AG20443 (cell line): Measurements from ENCODE around the gene OLFM1.

Experiments
- DNase-seq: peaks from one replicate; pipeline ENCODE4 v3.0.0; 2012; ENCODE audit warnings: low spot score, mixed read lengths

The OLFM1 gene

GRCh38 chr9:135090081-135090480, 2.6 kb downstream of the OLFM1 start:
- no peak for DNase-seq

- no peak for DNase-seq
These were observed 3.1 kb downstream of the OLFM1 start for GRCh38 chr9:135090547-135090946.

GRCh38 chr9:135091545-135091944, 4.1 kb downstream of the OLFM1 start:
- no peak for DNase-seq

GRCh38 chr9:135093111-135093510, 5.6 kb downstream of the OLFM1 start:
- no peak for DNase-seq

- no peak for DNase-seq
These were observed 6.6 kb downstream of the OLFM1 start for GRCh38 chr9:135093911-135094584.

- no peak for DNase-seq
These were observed 8.3 kb downstream of the OLFM1 start for GRCh38 chr9:135095470-135096407.

- no peak for DNase-seq
These were observed 9.0 kb downstream of the OLFM1 start for GRCh38 chr9:135096408-135096895.

GRCh38 chr9:135098400-135099105, 11.1 kb downstream of the OLFM1 start:
- DNase-seq = peak; percentile 37

- no peak for DNase-seq
These were observed 12.1 kb downstream of the OLFM1 start for GRCh38 chr9:135099574-135099973.

- no peak for DNase-seq
These were observed 12.8 kb downstream of the OLFM1 start for GRCh38 chr9:135100241-135100681.

- DNase-seq = no peak
These were observed 13.4 kb downstream of the OLFM1 start for GRCh38 chr9:135100725-135101410.

GRCh38 chr9:135101486-135101885, 14.0 kb downstream of the OLFM1 start:
- DNase-seq = no peak

- no peak for DNase-seq
These were observed 14.5 kb downstream of the OLFM1 start for GRCh38 chr9:135101926-135102325.

GRCh38 chr9:135102331-135102730, 14.9 kb downstream of the OLFM1 start:
- DNase-seq = no peak

GRCh38 chr9:135103001-135103446, 15.6 kb downstream of the OLFM1 start:
- DNase-seq = no peak

GRCh38 chr9:135103931-135104639, 16.6 kb downstream of the OLFM1 start:
- no peak for DNase-seq

- DNase-seq = no peak
These were observed 17.3 kb downstream of the OLFM1 start for GRCh38 chr9:135104761-135105160.

GRCh38 chr9:135105211-135105745, 17.8 kb downstream of the OLFM1 start:
- no peak for DNase-seq

GRCh38 chr9:135105938-135106491, 18.5 kb downstream of the OLFM1 start:
- no peak for DNase-seq

- DNase-seq = no peak
These were observed 19.2 kb downstream of the OLFM1 start for GRCh38 chr9:135106551-135107270.
